ENCODE data around the gene ZNF516. TPM values are rescaled to one million over a fixed set of nuclear protein-coding genes. Genes with fewer than 3 reads are reported as not detected.

The ZNF516 gene
- polyA plus RNA-seq (2011; rRNA removed) (2.9 and 3.9 TPM in 2 replicates), polyA plus RNA-seq (2017; fragmentation: RNase III; extraction: RNeasy Plus Mini Kit Qiagen cat#74134 plus additional on column Dnase treatment) (3.2 to 4.9 TPM (median 4.3 TPM) in 3 replicates), polyA minus RNA-seq (2011; rRNA and poly(A)+ RNA removed) (4.5 and 11.1 TPM in 2 replicates)
- polyA plus RNA-seq (2012; cell fraction: cytosol; rRNA removed): 1.4 and 2.3 TPM in 2 replicates
- polyA plus RNA-seq (2012; cell fraction: nucleus; rRNA removed): 5.1 and 6.8 TPM in 2 replicates

GRCh38 chr18:76495006-76495370 is at the start of gene ZNF516:
Gene ZNF516 (minus strand): TSS chr18:76495242. CDS start chr18:76443054, 52,188 bp downstream.
- CTCF ChIA-PET: interaction anchor here (1.2 to 1.8 kb wide), 2 partner anchors 96 to 215 kb away, joined by 4 to 5 read pairs; no protein-coding TSS in a partner anchor
- no peak for FAIRE-seq

DNA sequence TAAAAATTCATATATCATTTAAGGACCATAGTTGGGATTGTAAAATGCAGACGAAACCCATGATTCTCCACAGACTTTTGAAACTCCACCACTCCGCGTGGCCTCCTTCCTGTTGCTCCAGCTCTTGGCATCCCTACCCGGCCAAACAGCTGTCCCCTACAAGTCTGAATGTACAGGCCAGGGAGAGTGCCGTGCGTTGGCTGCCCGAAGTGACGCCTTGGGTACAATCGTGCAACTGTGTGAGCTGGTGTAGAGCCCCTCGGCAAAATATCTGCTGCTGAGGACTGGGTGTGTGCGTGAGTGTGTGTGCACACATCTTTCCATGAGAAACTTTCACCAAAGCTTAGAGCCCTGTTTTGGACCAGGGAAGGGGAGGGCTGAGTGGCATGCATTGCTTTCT is 43.8 kb upstream of the ZNF516 start:
- ATAC-seq (no peak), FAIRE-seq (no peak), DNase-seq (ENCODE audit: low read depth in 1 of 2, low spot score in 1 of 2) (no peak)
- H3K4me3 ChIP-seq: no peak overlapping the region
- POLR2A ChIA-PET: no interaction called here
- no peak overlapping the region for H3K27ac ChIP-seq
- no peaks in the 10 kb centered on the region for H3K9me3 ChIP-seq
- CTCF ChIA-PET: no interaction called here
- H3K4me2 ChIP-seq: no peak overlapping the region
- 86% methylated on average over 5 of the region's 11 CpGs for WGBS (ENCODE audit: missing lambda C conversion rate)
- H3K4me1 ChIP-seq: no peaks in the 10 kb centered on the region
- TF ChIP-seq RNF2 (IDR thresholded peaks at IDR 0.05; ENCODE audit: borderline replicate concordance, low read depth) (no peak), FOSB (CRISPR knock-in tag; IDR thresholded peaks at IDR 0.05) (no peak), CHD4 (IDR thresholded peaks at IDR 0.05; ENCODE audit: borderline replicate concordance) (no peak), EHMT2 (IDR thresholded peaks at IDR 0.05; ENCODE audit: low read depth) (no peak), NPAS2 (CRISPR knock-in tag; IDR thresholded peaks at IDR 0.05; ENCODE audit: borderline replicate concordance) (no peak), FOSL2 (IDR thresholded peaks at IDR 0.05) (no peak), FOSL2 (CRISPR knock-in tag; IDR thresholded peaks at IDR 0.05) (no peak), TP53 (CRISPR knock-in tag; IDR thresholded peaks at IDR 0.05) (no peak), CTCF (IDR thresholded peaks at IDR 0.05) (no peak), PHF8 (IDR thresholded peaks at IDR 0.05; ENCODE audit: borderline replicate concordance, low read depth) (no peak), MYC (IDR thresholded peaks at IDR 0.05; ENCODE audit: borderline replicate concordance, low read length) (no peak), NFE2L2 (conservative IDR thresholded peaks at IDR 0.05; ENCODE audit: low read length) (no peak)
- TF ChIP-seq, protein P1, sequence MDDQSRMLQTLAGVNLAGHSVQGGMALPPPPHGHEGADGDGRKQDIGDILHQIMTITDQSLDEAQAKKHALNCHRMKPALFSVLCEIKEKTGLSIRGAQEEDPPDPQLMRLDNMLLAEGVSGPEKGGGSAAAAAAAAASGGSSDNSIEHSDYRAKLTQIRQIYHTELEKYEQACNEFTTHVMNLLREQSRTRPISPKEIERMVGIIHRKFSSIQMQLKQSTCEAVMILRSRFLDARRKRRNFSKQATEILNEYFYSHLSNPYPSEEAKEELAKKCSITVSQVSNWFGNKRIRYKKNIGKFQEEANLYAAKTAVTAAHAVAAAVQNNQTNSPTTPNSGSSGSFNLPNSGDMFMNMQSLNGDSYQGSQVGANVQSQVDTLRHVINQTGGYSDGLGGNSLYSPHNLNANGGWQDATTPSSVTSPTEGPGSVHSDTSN (IDR thresholded peaks at IDR 0.05): no peak
- TF ChIP-seq, protein P2, sequence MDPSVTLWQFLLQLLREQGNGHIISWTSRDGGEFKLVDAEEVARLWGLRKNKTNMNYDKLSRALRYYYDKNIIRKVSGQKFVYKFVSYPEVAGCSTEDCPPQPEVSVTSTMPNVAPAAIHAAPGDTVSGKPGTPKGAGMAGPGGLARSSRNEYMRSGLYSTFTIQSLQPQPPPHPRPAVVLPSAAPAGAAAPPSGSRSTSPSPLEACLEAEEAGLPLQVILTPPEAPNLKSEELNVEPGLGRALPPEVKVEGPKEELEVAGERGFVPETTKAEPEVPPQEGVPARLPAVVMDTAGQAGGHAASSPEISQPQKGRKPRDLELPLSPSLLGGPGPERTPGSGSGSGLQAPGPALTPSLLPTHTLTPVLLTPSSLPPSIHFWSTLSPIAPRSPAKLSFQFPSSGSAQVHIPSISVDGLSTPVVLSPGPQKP (IDR thresholded peaks at IDR 0.05; ENCODE audit: low read depth, low read length): no peak
- TF ChIP-seq, protein P3, sequence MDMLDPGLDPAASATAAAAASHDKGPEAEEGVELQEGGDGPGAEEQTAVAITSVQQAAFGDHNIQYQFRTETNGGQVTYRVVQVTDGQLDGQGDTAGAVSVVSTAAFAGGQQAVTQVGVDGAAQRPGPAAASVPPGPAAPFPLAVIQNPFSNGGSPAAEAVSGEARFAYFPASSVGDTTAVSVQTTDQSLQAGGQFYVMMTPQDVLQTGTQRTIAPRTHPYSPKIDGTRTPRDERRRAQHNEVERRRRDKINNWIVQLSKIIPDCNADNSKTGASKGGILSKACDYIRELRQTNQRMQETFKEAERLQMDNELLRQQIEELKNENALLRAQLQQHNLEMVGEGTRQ (IDR thresholded peaks at IDR 0.05): no peak

More at GRCh38 chr18:76495006-76495370, at the start of gene ZNF516:
- H3K9me3 ChIP-seq: no peaks in the 10 kb centered on the region
- H3K4me1 ChIP-seq: peaks cover 5% of the 10 kb centered on the region
- peak within 1 kb of the TSS; percentile 84 to 99 for H3K27ac ChIP-seq
- ATAC-seq (0 out of 6 replicates have a peak, but pooled peaks of 1 of the 2 experiments have one; percentile 27), DNase-seq (ENCODE audit: low read depth in 1 of 2, low spot score in 1 of 2) (peak in 1 of 2 experiments; percentile 11)
- peak within 1 kb of the TSS; percentile 91 for H3K4me3 ChIP-seq
- peak within 1 kb of the TSS; percentile 92 for H3K4me2 ChIP-seq
- no CpG with 5 or more reads among the region's 64 CpGs for WGBS (ENCODE audit: missing lambda C conversion rate)
- POLR2A ChIA-PET: no interaction called here
- TF ChIP-seq, protein P2 (IDR thresholded peaks at IDR 0.05; ENCODE audit: low read depth, low read length): no peak
- TF ChIP-seq MAZ (IDR thresholded peaks at IDR 0.05; ENCODE audit: borderline replicate concordance, low read depth, low read length) (no peak), TP53 (CRISPR knock-in tag; IDR thresholded peaks at IDR 0.05) (no peak), RAD21 (conservative IDR thresholded peaks at IDR 0.05 in 1 of 2, IDR thresholded peaks at IDR 0.05 in 1 of 2) (no peak), JUNB (IDR thresholded peaks at IDR 0.05) (no peak), ZSCAN20 (CRISPR knock-in tag; IDR thresholded peaks at IDR 0.05) (no peak), CHD4 (IDR thresholded peaks at IDR 0.05; ENCODE audit: borderline replicate concordance) (no peak), RARB (CRISPR knock-in tag; IDR thresholded peaks at IDR 0.05) (no peak), POLR2A (IDR thresholded peaks at IDR 0.05; ENCODE audit: low read length) (no peak), EP300 (IDR thresholded peaks at IDR 0.05) (no peak), CBX8 (IDR thresholded peaks at IDR 0.05) (no peak), MYC (IDR thresholded peaks at IDR 0.05; ENCODE audit: borderline replicate concordance, low read length) (no peak), ZFP36 (IDR thresholded peaks at IDR 0.05; ENCODE audit: borderline replicate concordance, partially characterized antibody) (no peak), HOXB5 (CRISPR knock-in tag; IDR thresholded peaks at IDR 0.05) (no peak), NFE2L2 (conservative IDR thresholded peaks at IDR 0.05; ENCODE audit: low read length) (no peak), ZC3H11A (IDR thresholded peaks at IDR 0.05) (no peak)
- TF ChIP-seq, protein P4, sequence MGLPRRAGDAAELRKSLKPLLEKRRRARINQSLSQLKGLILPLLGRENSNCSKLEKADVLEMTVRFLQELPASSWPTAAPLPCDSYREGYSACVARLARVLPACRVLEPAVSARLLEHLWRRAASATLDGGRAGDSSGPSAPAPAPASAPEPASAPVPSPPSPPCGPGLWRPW (IDR thresholded peaks at IDR 0.05): no peak
- TF ChIP-seq, protein P1 (IDR thresholded peaks at IDR 0.05): no peak
- TF ChIP-seq, protein P5, sequence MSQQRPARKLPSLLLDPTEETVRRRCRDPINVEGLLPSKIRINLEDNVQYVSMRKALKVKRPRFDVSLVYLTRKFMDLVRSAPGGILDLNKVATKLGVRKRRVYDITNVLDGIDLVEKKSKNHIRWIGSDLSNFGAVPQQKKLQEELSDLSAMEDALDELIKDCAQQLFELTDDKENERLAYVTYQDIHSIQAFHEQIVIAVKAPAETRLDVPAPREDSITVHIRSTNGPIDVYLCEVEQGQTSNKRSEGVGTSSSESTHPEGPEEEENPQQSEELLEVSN (IDR thresholded peaks at IDR 0.05; ENCODE audit: borderline replicate concordance, low read depth): no peak
- TF ChIP-seq, protein P3 (IDR thresholded peaks at IDR 0.05): no peak

Data from A549 (cell line).